Vagina (tissue), 1 donor: ENCODE measurements around the gene FAM90A26. TPM values are rescaled to one million over a fixed set of nuclear protein-coding genes. Genes with fewer than 3 reads are reported as not detected.

ENCODE experiments used
- total RNA-seq: library from RNA; depleted of rRNA; stranded (reverse); fragments of >200 nt; gene quantifications from one replicate; pipeline ENCODE4 v1.2.3, GENCODE V29; 2016

The FAM90A26 gene
- total RNA-seq, 1 donor from 2014 or later = not detected

Other genes starting within 250 kb of the FAM90A26 start
- not detected for gene USP17L10, start 40.2 kb downstream of the FAM90A26 start, total RNA-seq
- gene USP17L11, start 45.0 kb downstream of the FAM90A26 start, total RNA-seq = not detected
- gene USP17L12, start 49.7 kb downstream of the FAM90A26 start, total RNA-seq = not detected
- not detected for gene USP17L13, start 54.5 kb downstream of the FAM90A26 start, total RNA-seq
- not detected for gene USP17L15, start 64.0 kb downstream of the FAM90A26 start, total RNA-seq
- not detected for gene USP17L17, start 73.5 kb downstream of the FAM90A26 start, total RNA-seq
- not detected for gene USP17L18, start 78.2 kb downstream of the FAM90A26 start, total RNA-seq
- gene USP17L19, start 83.0 kb downstream of the FAM90A26 start, total RNA-seq = not detected
- gene USP17L20, start 87.7 kb downstream of the FAM90A26 start, total RNA-seq = not detected
- not detected for gene USP17L21, start 92.5 kb downstream of the FAM90A26 start, total RNA-seq
- not detected for gene USP17L22, start 97.2 kb downstream of the FAM90A26 start, total RNA-seq
- not detected for gene USP17L24, start 154.8 kb downstream of the FAM90A26 start, total RNA-seq
- gene USP17L25, start 159.5 kb downstream of the FAM90A26 start, total RNA-seq = not detected
- gene USP17L26, start 164.2 kb downstream of the FAM90A26 start, total RNA-seq = not detected
- gene USP17L5, start 169.0 kb downstream of the FAM90A26 start, total RNA-seq = not detected
- gene USP17L27, start 173.7 kb downstream of the FAM90A26 start, total RNA-seq = not detected
- gene USP17L28, start 178.5 kb downstream of the FAM90A26 start, total RNA-seq = not detected
- gene USP17L29, start 183.2 kb downstream of the FAM90A26 start, total RNA-seq = not detected
- gene USP17L30, start 192.7 kb downstream of the FAM90A26 start, total RNA-seq = not detected